HG03571 (cell line): ENCODE measurements around the gene LAMA4.

Experiments
- ATAC-seq: cut with Tn5 transposase; IDR thresholded peaks from one replicate; pipeline ENCODE4 v1.9.1; 2021; ENCODE audit not compliant: unreplicated experiment

The LAMA4 gene

GRCh38 chr6:112191509-112192020 lies 62.8 kb downstream of the LAMA4 start:
- no peak for ATAC-seq

- ATAC-seq = no peak
Observed at GRCh38 chr6:112190164-112190563, 64.2 kb downstream of the LAMA4 start.

GRCh38 chr6:112189494-112189893 lies 64.9 kb downstream of the LAMA4 start:
- ATAC-seq = no peak

- ATAC-seq = no peak
Observed at GRCh38 chr6:112188906-112189305, 65.5 kb downstream of the LAMA4 start.

- no peak for ATAC-seq
Observed at GRCh38 chr6:112187736-112188135, 66.6 kb downstream of the LAMA4 start.

- no peak for ATAC-seq
Observed at GRCh38 chr6:112184951-112185350, 69.4 kb downstream of the LAMA4 start.

GRCh38 chr6:112183271-112183671 lies 71.1 kb downstream of the LAMA4 start:
- no peak for ATAC-seq

- no peak for ATAC-seq
Observed at GRCh38 chr6:112181130-112181529, 73.2 kb downstream of the LAMA4 start.

GRCh38 chr6:112180095-112180820 lies 74.1 kb downstream of the LAMA4 start:
- ATAC-seq = peak; percentile 86

- no peak for ATAC-seq
Observed at GRCh38 chr6:112179631-112180030, 74.7 kb downstream of the LAMA4 start.

GRCh38 chr6:112178846-112179245 lies 75.5 kb downstream of the LAMA4 start:
- ATAC-seq = no peak

- no peak for ATAC-seq
Observed at GRCh38 chr6:112177092-112177491, 77.3 kb downstream of the LAMA4 start.

GRCh38 chr6:112176175-112176574 lies 78.2 kb downstream of the LAMA4 start:
- no peak for ATAC-seq

- no peak for ATAC-seq
Observed at GRCh38 chr6:112173221-112173804, 81.1 kb downstream of the LAMA4 start.

GRCh38 chr6:112172540-112172939 lies 81.8 kb downstream of the LAMA4 start:
- no peak for ATAC-seq

- ATAC-seq = no peak
Observed at GRCh38 chr6:112169541-112169940, 84.8 kb downstream of the LAMA4 start.

GRCh38 chr6:112163295-112164257 lies 90.8 kb downstream of the LAMA4 start:
- peak; percentile 98 for ATAC-seq

- ATAC-seq = no peak
Observed at GRCh38 chr6:112160745-112161144, 93.6 kb downstream of the LAMA4 start.

- ATAC-seq = no peak
Observed at GRCh38 chr6:112156668-112157067, 97.7 kb downstream of the LAMA4 start.

GRCh38 chr6:112155886-112156285 lies 98.5 kb downstream of the LAMA4 start:
- no peak for ATAC-seq

GRCh38 chr6:112154711-112155110 lies 99.7 kb downstream of the LAMA4 start:
- no peak for ATAC-seq
